Cardiac fibroblast (primary cell): ENCODE data around the gene EPGN.

Experiments
- DNase-seq, 2 donors: peaks; one replicate each; pipeline versions ENCODE4 v3.0.0 to v3.0.0-alpha.2; 2010; ENCODE audit warnings: low read depth in 2 of 2
- H3K4me3 ChIP-seq, 2 donors: replicated peaks in 1 of 2; 1 replicate in 1 of 2; 2 replicates in 1 of 2; pipeline ENCODE4 v1.5.1; 2011; ENCODE audit warnings: low read depth in 2 of 2, low read length in 2 of 2, mild to moderate bottlenecking in 2 of 2, moderate library complexity in 1 of 2
- CTCF ChIP-seq: IDR thresholded peaks from one replicate; pipeline ENCODE4 v1.5.1; 2011; ENCODE audit warnings: low read depth, mild to moderate bottlenecking, low read length, inconsistent platforms

Gene EPGN

GRCh38 chr4:74322301-74322700 is 14.0 kb downstream of the EPGN start:
- no peak for DNase-seq
- no peak overlapping the region for H3K4me3 ChIP-seq
- TF ChIP-seq CTCF: no peak

GRCh38 chr4:74323663-74324062 is 15.4 kb downstream of the EPGN start:
- H3K4me3 ChIP-seq: no peak overlapping the region
- no peak for TF ChIP-seq CTCF
- DNase-seq: no peak

GRCh38 chr4:74324262-74324661 is 16.0 kb downstream of the EPGN start:
- no peak for TF ChIP-seq CTCF
- no peak overlapping the region for H3K4me3 ChIP-seq
- no peak for DNase-seq

- DNase-seq: no peak
- no peak overlapping the region for H3K4me3 ChIP-seq
- no peak for TF ChIP-seq CTCF
Observed at GRCh38 chr4:74325886-74326285, 17.6 kb downstream of the EPGN start.

GRCh38 chr4:74327762-74328161 is 19.5 kb downstream of the EPGN start:
- H3K4me3 ChIP-seq: no peak overlapping the region
- peak; percentile 17 to 66 for DNase-seq
- no peak for TF ChIP-seq CTCF

GRCh38 chr4:74328501-74328900 is 20.2 kb downstream of the EPGN start:
- no peak for DNase-seq
- H3K4me3 ChIP-seq: no peak overlapping the region
- no peak for TF ChIP-seq CTCF

- TF ChIP-seq CTCF: no peak
- H3K4me3 ChIP-seq: no peak overlapping the region
- DNase-seq: no peak
Observed at GRCh38 chr4:74329307-74329706, 21.0 kb downstream of the EPGN start.
